ENCODE data around the gene KIAA1614. TPM values are rescaled to one million over a fixed set of nuclear protein-coding genes. Genes with fewer than 3 reads are reported as not detected.

The KIAA1614 gene
- total RNA-seq, 1 donor from 2014 or later, result 0.79 TPM

DNA sequence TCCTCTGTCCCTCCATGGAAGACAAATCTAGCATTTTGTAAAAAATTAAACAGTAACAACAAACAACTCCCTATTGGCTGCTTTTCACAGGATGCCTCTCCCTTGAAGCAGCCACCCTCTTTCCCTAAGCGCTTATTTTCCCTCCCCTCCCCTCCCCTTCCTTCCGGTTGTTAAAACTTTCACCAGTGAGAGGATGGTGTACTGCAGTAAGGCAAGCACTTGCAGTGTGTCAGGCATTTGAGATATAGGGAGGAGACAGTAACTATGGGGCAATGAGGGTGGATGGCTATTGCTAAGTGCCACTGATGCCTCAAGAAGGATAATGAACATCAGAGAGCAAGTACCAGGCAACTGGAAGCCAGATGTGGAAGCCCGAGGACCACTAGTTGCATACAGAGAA lies 19.1 kb upstream of the KIAA1614 start:
- Histone ChIP-seq H3K36me3 (ENCODE audit: control insufficient read depth, insufficient read depth, low read length) (no peaks in the 10 kb centered on the region), H3K27me3 (ENCODE audit: control insufficient read depth, insufficient read depth, low read length) (no peaks in the 10 kb centered on the region), H3K4me3 (ENCODE audit: low read depth, low read length) (no peak overlapping the region)
- no peak for FAIRE-seq
- TF ChIP-seq, protein P1, sequence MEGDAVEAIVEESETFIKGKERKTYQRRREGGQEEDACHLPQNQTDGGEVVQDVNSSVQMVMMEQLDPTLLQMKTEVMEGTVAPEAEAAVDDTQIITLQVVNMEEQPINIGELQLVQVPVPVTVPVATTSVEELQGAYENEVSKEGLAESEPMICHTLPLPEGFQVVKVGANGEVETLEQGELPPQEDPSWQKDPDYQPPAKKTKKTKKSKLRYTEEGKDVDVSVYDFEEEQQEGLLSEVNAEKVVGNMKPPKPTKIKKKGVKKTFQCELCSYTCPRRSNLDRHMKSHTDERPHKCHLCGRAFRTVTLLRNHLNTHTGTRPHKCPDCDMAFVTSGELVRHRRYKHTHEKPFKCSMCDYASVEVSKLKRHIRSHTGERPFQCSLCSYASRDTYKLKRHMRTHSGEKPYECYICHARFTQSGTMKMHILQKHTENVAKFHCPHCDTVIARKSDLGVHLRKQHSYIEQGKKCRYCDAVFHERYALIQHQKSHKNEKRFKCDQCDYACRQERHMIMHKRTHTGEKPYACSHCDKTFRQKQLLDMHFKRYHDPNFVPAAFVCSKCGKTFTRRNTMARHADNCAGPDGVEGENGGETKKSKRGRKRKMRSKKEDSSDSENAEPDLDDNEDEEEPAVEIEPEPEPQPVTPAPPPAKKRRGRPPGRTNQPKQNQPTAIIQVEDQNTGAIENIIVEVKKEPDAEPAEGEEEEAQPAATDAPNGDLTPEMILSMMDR (IDR thresholded peaks at IDR 0.05; ENCODE audit: insufficient read depth, low read length, severe bottlenecking), result no peak
- no peak for DNase-seq (ENCODE audit: low read depth)

DNA sequence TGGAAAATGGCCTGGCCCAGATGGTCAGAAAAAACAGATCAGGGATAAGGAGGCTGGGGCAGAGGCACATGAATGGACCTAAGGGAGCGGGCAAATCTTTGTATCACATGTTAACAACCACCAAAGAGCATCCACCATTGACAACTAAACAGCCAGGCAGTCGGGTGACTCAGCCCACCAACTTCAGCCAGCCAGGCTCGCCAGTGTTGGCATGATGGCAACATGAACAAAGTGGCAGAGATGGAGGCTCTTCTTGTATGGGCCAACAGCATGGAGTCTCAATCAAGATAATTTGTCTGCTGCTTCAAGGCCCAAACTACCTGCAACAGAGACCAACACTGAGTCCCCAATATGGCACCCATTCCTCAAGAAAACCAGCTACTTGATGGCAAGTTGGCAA lies 16.5 kb upstream of the KIAA1614 start:
- Histone ChIP-seq H3K4me3 (ENCODE audit: low read depth, low read length) (no peak overlapping the region), H3K27me3 (ENCODE audit: control insufficient read depth, insufficient read depth, low read length) (no peaks in the 10 kb centered on the region), H3K36me3 (ENCODE audit: control insufficient read depth, insufficient read depth, low read length) (no peaks in the 10 kb centered on the region)
- TF ChIP-seq, protein P1 (IDR thresholded peaks at IDR 0.05; ENCODE audit: insufficient read depth, low read length, severe bottlenecking), result no peak
- DNase-seq (ENCODE audit: low read depth) (no peak), FAIRE-seq (no peak)

GRCh38 chr1:180898441-180899219 lies 14.1 kb upstream of the KIAA1614 start:
- H3K27me3 ChIP-seq (ENCODE audit: control insufficient read depth, insufficient read depth, low read length), result no peaks in the 10 kb centered on the region
- H3K4me3 ChIP-seq (ENCODE audit: low read depth, low read length), result no peak overlapping the region
- FAIRE-seq, result no peak
- no peak for DNase-seq (ENCODE audit: low read depth)
- TF ChIP-seq, protein P1 (IDR thresholded peaks at IDR 0.05; ENCODE audit: insufficient read depth, low read length, severe bottlenecking), result no peak
- no peaks in the 10 kb centered on the region for H3K36me3 ChIP-seq (ENCODE audit: control insufficient read depth, insufficient read depth, low read length)

DNA sequence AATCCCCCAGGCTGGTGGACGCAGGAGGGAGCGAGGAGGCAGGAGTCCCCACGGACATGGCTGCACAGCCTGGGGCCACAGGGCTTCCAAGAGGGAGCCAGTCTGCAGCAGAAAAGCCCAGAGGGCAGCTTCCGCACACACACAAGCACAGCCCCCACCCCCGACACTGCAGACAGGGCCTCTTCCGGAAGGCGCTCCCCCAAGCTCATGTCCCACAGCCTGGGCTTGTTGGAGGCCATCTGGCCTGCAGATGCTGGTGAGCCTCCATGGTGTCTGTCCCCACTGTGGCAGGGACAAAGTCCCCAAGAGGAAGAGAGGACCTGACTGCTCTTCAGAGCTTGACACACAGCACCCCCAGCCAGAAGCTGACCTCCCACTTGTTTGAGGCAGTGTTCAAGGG lies 13.4 kb upstream of the KIAA1614 start:
- FAIRE-seq (no peak), DNase-seq (ENCODE audit: low read depth) (no peak)
- Histone ChIP-seq H3K4me3 (ENCODE audit: low read depth, low read length) (no peak overlapping the region), H3K27me3 (ENCODE audit: control insufficient read depth, insufficient read depth, low read length) (no peaks in the 10 kb centered on the region), H3K36me3 (ENCODE audit: control insufficient read depth, insufficient read depth, low read length) (no peaks in the 10 kb centered on the region)
- TF ChIP-seq, protein P1 (IDR thresholded peaks at IDR 0.05; ENCODE audit: insufficient read depth, low read length, severe bottlenecking), result no peak

DNA sequence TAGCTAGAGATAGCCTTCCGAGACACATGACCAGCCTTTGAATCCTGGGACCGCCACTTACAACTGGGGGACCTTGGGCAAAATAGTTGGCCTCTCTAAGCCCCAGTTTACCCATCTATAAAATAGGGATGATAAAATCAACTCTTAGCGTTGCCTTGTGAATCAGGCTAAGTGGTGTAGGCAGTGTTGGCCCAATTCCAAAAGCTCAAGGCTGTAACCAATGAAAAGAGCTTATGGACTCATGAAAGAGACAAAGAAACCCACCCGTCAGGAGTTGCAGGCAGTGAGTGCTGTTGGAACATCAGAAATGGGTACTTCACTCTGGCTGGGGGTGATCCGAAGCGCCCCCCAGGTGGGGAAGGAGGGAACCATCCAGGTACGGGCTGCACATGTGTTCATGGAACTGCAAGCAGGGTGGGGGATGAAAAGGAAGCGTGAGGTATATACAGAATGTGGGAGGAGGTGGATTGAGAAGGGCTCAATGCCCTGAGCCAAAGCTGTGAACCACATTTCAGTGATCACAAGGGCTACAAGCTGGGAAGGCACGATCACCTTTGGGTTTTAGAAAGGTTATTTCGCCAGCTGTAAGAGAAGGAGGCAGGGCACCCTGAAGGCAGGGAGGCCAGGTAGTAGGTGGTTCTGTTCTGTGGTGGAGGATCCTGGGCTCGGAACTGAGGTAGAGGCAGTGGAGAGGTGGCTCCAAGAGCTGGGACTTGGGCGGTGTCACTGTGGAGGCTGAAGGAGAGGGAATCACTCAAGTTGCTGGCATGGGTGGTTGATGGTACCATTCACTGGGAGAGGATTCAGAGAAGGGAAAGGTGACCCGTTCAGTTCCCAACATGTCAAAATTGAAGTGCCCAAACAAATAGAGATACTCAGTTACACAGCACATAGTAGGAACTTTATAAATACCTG lies 11.4 kb upstream of the KIAA1614 start:
- DNase-seq (ENCODE audit: low read depth), result no peak
- FAIRE-seq, result no peak
- H3K27me3 ChIP-seq (ENCODE audit: control insufficient read depth, insufficient read depth, low read length), result no peaks in the 10 kb centered on the region
- TF ChIP-seq, protein P1 (IDR thresholded peaks at IDR 0.05; ENCODE audit: insufficient read depth, low read length, severe bottlenecking), result no peak
- no peaks in the 10 kb centered on the region for H3K36me3 ChIP-seq (ENCODE audit: control insufficient read depth, insufficient read depth, low read length)
- no peak overlapping the region for H3K4me3 ChIP-seq (ENCODE audit: low read depth, low read length)

Measured in bronchial epithelial cell (primary cell).